GM08714 (cell line): ENCODE results near the gene LRRC4C.

Experiments used
- H3K4me3 ChIP-seq: fragments of 200-500 bp; sonication (Bioruptor generic); 2 replicates; pipeline ENCODE4 v1.5.1; 2014; ENCODE audit warnings: mild to moderate bottlenecking, low read length, inconsistent platforms
- ZNF274 ChIP-seq: IDR thresholded peaks from 2 replicates; pipeline ENCODE4 v1.6.1; 2012; ENCODE audit warnings: mild to moderate bottlenecking, low read depth, low read length

LRRC4C gene

GRCh38 chr11:41449483-41450050 lies 9.9 kb downstream of the LRRC4C start:
- H3K4me3 ChIP-seq = no peak overlapping the region
- TF ChIP-seq ZNF274 = no peak

GRCh38 chr11:41446566-41446965 lies 12.9 kb downstream of the LRRC4C start:
- TF ChIP-seq ZNF274 = no peak
- no peak overlapping the region for H3K4me3 ChIP-seq

- H3K4me3 ChIP-seq = no peak overlapping the region
- TF ChIP-seq ZNF274 = no peak
Measured at GRCh38 chr11:41446107-41446506, 13.3 kb downstream of the LRRC4C start.

- no peak for TF ChIP-seq ZNF274
- H3K4me3 ChIP-seq = no peak overlapping the region
Measured at GRCh38 chr11:41437006-41437490, 22.4 kb downstream of the LRRC4C start.

- no peak for TF ChIP-seq ZNF274
- H3K4me3 ChIP-seq = no peak overlapping the region
Measured at GRCh38 chr11:41435531-41435930, 23.9 kb downstream of the LRRC4C start.

- no peak overlapping the region for H3K4me3 ChIP-seq
- no peak for TF ChIP-seq ZNF274
Measured at GRCh38 chr11:41431784-41432183, 27.7 kb downstream of the LRRC4C start.

- no peak overlapping the region for H3K4me3 ChIP-seq
- TF ChIP-seq ZNF274 = no peak
Measured at GRCh38 chr11:41419901-41420300, 39.6 kb downstream of the LRRC4C start.

- no peak overlapping the region for H3K4me3 ChIP-seq
- TF ChIP-seq ZNF274 = no peak
Measured at GRCh38 chr11:41414771-41415440, 44.5 kb downstream of the LRRC4C start.

GRCh38 chr11:41413843-41414242 lies 45.6 kb downstream of the LRRC4C start:
- no peak for TF ChIP-seq ZNF274
- H3K4me3 ChIP-seq = no peak overlapping the region

- no peak overlapping the region for H3K4me3 ChIP-seq
- TF ChIP-seq ZNF274 = no peak
Measured at GRCh38 chr11:41405812-41406211, 53.6 kb downstream of the LRRC4C start.

GRCh38 chr11:41404109-41404508 lies 55.3 kb downstream of the LRRC4C start:
- H3K4me3 ChIP-seq = no peak overlapping the region
- TF ChIP-seq ZNF274 = no peak

GRCh38 chr11:41403458-41403857 lies 56.0 kb downstream of the LRRC4C start:
- H3K4me3 ChIP-seq = no peak overlapping the region
- TF ChIP-seq ZNF274 = no peak

GRCh38 chr11:41400819-41401382 lies 58.6 kb downstream of the LRRC4C start:
- no peak for TF ChIP-seq ZNF274
- no peak overlapping the region for H3K4me3 ChIP-seq

- no peak for TF ChIP-seq ZNF274
- H3K4me3 ChIP-seq = no peak overlapping the region
Measured at GRCh38 chr11:41400124-41400523, 59.3 kb downstream of the LRRC4C start.

- no peak for TF ChIP-seq ZNF274
Measured at GRCh38 chr11:41399323-41399722, 60.1 kb downstream of the LRRC4C start.

GRCh38 chr11:41398175-41398574 lies 61.3 kb downstream of the LRRC4C start:
- TF ChIP-seq ZNF274 = no peak
- H3K4me3 ChIP-seq = no peak overlapping the region

More at GRCh38 chr11:41399323-41399722, 60.1 kb downstream of the LRRC4C start:
- H3K4me3 ChIP-seq = no peak overlapping the region
